ENCODE data around the gene NGEF. TPM values are rescaled to one million over a fixed set of nuclear protein-coding genes. Genes with fewer than 3 reads are reported as not detected.

Gene NGEF
- total RNA-seq, 2 experiments from 2014 or later = 0.63 TPM; not detected in 1

DNA sequence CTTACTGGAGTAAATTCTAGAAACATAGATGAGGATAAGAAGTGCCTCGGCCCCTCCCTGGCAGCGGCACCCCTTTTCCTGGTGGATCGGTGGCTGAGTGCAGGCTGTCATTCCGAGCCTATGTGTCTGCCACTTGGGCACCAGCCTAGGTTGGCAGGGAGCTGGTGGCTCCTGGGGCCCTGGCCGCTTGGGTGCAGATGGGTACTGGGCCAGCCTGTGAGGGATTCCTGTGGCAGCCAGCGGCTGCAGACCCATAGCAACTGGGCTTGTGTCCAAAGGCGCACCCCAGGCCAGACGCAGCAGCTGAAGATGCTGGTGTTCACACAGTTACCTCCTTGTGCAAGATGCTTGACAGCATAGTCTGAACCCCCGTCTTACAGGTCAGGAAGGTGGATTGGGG lies 140.2 kb downstream of the NGEF start:
- DNase-seq = no peak
- ChIA-PET CTCF (no interaction called here), POLR2A (no interaction called here)
- ATAC-seq = no peak
- TF ChIP-seq, protein P1, sequence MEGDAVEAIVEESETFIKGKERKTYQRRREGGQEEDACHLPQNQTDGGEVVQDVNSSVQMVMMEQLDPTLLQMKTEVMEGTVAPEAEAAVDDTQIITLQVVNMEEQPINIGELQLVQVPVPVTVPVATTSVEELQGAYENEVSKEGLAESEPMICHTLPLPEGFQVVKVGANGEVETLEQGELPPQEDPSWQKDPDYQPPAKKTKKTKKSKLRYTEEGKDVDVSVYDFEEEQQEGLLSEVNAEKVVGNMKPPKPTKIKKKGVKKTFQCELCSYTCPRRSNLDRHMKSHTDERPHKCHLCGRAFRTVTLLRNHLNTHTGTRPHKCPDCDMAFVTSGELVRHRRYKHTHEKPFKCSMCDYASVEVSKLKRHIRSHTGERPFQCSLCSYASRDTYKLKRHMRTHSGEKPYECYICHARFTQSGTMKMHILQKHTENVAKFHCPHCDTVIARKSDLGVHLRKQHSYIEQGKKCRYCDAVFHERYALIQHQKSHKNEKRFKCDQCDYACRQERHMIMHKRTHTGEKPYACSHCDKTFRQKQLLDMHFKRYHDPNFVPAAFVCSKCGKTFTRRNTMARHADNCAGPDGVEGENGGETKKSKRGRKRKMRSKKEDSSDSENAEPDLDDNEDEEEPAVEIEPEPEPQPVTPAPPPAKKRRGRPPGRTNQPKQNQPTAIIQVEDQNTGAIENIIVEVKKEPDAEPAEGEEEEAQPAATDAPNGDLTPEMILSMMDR (IDR thresholded peaks at IDR 0.05) = no peak
- Mint-ChIP-seq H3K27ac (no peak overlapping the region), H3K4me3 (no peak overlapping the region), H3K9me3 (no peaks in the 10 kb centered on the region), H3K27me3 (peaks cover 16% of the 10 kb centered on the region), H3K36me3 (ENCODE audit: low read depth) (no peaks in the 10 kb centered on the region), H3K4me1 (ENCODE audit: low read depth) (peaks cover 8% of the 10 kb centered on the region)
- intact Hi-C loops (cut with micrococcal nuclease) = loop anchor here (10.0 kb wide), 1 partner anchor 382 kb away; the partner anchor contains the start of gene ATG16L1

DNA sequence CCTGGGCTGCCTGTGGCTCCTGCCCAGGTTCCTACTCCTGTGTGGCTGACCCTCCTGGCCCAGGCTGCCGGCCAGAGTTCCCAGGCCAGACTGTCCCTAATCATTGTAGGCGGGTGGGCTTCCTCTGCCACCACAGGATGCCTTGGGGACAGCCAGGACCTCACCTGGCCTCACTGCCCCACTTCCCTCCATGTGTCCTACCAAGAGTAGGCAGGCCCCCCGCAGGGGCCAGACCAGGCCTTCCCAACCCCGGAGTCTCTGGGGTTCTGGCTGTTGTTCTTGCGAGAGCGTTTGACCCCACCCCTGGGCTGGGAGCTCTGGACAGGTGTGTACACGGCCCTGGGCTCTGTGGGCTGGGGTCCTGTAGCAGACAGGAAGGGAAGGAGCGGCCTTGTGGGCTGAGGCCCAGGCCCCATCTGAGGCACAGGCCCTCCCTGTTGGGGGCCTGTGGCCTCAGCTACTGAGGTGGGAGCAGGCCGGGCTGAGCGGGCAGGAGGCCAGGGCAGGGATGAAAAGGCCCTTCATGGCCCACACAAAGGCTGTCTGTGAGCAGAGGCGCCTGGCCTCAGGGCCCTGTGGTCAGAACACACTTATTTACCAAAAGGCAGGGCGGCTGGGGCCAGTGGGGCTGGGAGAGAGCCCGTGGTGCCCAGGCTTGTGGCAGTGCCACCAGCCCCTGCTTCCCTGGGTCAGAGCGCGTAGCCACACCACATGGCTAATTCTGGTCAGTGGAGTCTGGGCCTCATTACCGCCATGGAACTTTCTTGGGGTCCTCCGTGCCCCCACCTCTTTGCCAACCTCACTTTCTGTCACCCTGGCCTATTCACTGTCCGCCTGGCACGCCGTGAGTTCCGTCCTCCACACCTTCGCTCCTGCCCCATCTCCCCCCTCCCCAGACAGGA lies 141.0 kb downstream of the NGEF start:
- Mint-ChIP-seq H3K27ac (no peak overlapping the region), H3K36me3 (ENCODE audit: low read depth) (no peaks in the 10 kb centered on the region), H3K4me3 (no peak overlapping the region), H3K9me3 (no peaks in the 10 kb centered on the region), H3K4me1 (ENCODE audit: low read depth) (peaks cover 8% of the 10 kb centered on the region), H3K27me3 (peaks cover 12% of the 10 kb centered on the region)
- ATAC-seq = no peak
- ChIA-PET CTCF (no interaction called here), POLR2A (interaction anchor here (0.6 kb wide), 1 partner anchor 258 kb away, joined by 3 read pairs; no protein-coding TSS in a partner anchor)
- no peak for DNase-seq
- TF ChIP-seq, protein P1 (IDR thresholded peaks at IDR 0.05) = no peak
- intact Hi-C loops (cut with micrococcal nuclease) = loop anchor here (10.0 kb wide), 1 partner anchor 383 kb away; the partner anchor contains the start of gene ATG16L1

DNA sequence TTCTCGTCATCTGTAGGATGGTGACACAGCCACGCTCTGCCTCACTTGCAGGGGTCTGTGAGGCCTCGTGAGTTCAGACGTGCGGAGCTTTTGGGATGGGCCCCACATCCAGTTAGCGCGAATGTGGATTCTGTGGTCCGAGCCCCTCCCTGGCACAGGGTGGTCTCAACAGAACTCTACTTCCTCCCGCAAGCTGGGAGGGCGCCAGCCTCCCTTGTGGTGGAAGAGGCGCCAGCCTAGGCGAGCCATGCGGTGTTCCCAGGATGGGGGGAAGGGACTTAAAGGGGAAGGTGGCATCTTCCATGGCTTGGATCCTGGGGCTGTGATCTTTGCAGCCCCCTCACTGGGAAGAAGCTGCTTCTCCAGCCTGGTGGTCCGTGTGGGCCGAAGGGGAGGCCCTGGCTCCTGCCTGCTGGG lies 141.6 kb downstream of the NGEF start:
- no peak overlapping the region for H3K27ac Mint-ChIP-seq
- H3K27me3 Mint-ChIP-seq = peaks cover 12% of the 10 kb centered on the region
- H3K4me1 Mint-ChIP-seq (ENCODE audit: low read depth) = peaks cover 8% of the 10 kb centered on the region
- no peaks in the 10 kb centered on the region for H3K36me3 Mint-ChIP-seq (ENCODE audit: low read depth)
- ChIA-PET POLR2A (interaction anchor here (0.6 kb wide), 1 partner anchor 259 kb away, joined by 3 read pairs; no protein-coding TSS in a partner anchor), CTCF (no interaction called here)
- DNase-seq (no peak), ATAC-seq (no peak)
- TF ChIP-seq, protein P1 (IDR thresholded peaks at IDR 0.05) = no peak
- intact Hi-C loops (cut with micrococcal nuclease) = loop anchor here (10.0 kb wide), 1 partner anchor 383 kb away; the partner anchor contains the start of gene ATG16L1
- no peak overlapping the region for H3K4me3 Mint-ChIP-seq
- no peaks in the 10 kb centered on the region for H3K9me3 Mint-ChIP-seq

DNA sequence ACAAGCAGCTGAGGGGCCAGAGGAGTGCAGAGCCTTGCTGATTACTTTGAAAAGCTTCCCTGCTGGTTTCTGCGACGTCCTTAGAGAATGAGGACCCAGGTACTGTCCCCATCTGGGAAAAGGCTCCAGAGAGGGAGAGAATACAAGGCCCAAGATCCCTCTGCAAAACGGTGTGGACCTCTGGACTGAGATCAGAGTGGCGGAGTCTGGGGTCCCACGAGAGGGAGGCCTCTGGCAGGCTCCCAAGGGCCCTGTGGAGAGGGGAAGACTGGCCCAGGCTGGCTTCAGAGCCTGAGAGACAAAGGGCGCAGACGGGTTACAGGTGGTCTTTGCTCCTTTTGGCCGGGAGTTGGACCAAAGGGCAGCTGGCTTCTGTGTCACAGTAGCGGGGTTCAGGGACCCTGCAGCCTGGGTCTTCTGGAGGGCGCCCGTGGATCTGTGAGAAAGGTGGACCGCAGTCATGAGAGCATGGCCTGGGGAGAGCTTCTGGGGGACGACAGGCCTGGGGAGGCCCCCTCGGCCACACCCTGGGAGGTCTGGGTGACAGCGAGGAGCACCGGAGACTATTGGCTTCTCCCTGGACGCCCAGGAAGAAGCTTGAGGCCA lies 142.2 kb downstream of the NGEF start:
- no peak overlapping the region for H3K4me3 Mint-ChIP-seq
- H3K27ac Mint-ChIP-seq = no peak overlapping the region
- intact Hi-C loops (cut with micrococcal nuclease) = loop anchor here (10.0 kb wide), 1 partner anchor 384 kb away; the partner anchor contains the start of gene ATG16L1
- DNase-seq (no peak), ATAC-seq (no peak)
- POLR2A ChIA-PET = no interaction called here
- no peaks in the 10 kb centered on the region for H3K9me3 Mint-ChIP-seq
- peaks cover 12% of the 10 kb centered on the region for H3K27me3 Mint-ChIP-seq
- TF ChIP-seq, protein P1 (IDR thresholded peaks at IDR 0.05) = no peak
- H3K36me3 Mint-ChIP-seq (ENCODE audit: low read depth) = no peaks in the 10 kb centered on the region
- peaks cover 8% of the 10 kb centered on the region for H3K4me1 Mint-ChIP-seq (ENCODE audit: low read depth)
- CTCF ChIA-PET = no interaction called here
